NCI-H1092 (cell line): ENCODE measurements around the gene CD1E.
"Not testable (repeated sequence)": the region's sequence is repeated elsewhere in the genome, so short reads cannot be mapped to it uniquely, and the experiment has no call there.

ENCODE experiments used
- DNase-seq: peaks from one replicate; lab custom pipeline; 2025; lab: John Stamatoyannopoulos, UW

CD1E gene

GRCh38 chr1:158362941-158363340 lies 9.2 kb downstream of the CD1E start:
- DNase-seq: no peak

GRCh38 chr1:158366783-158367182 lies 13.1 kb downstream of the CD1E start:
- no peak for DNase-seq

GRCh38 chr1:158371188-158371953 lies 17.7 kb downstream of the CD1E start:
- no peak for DNase-seq

- not testable (repeated sequence) for DNase-seq
Measured at GRCh38 chr1:158374101-158374500, 20.4 kb downstream of the CD1E start.

- no peak for DNase-seq
Measured at GRCh38 chr1:158374860-158375259, 21.2 kb downstream of the CD1E start.

- no peak for DNase-seq
Measured at GRCh38 chr1:158390331-158390730, 36.6 kb downstream of the CD1E start.

GRCh38 chr1:158391099-158391498 lies 37.4 kb downstream of the CD1E start:
- no peak for DNase-seq

- no peak for DNase-seq
Measured at GRCh38 chr1:158393476-158393875, 39.8 kb downstream of the CD1E start.

GRCh38 chr1:158396646-158397045 lies 43.0 kb downstream of the CD1E start:
- DNase-seq: no peak

GRCh38 chr1:158398818-158399514 lies 45.3 kb downstream of the CD1E start, which contains the start of gene OR10T2:
OR10T2 (minus strand) TSS chr1:158399466; CDS start chr1:158399466, 0 bp downstream.
- DNase-seq: no peak

GRCh38 chr1:158400871-158401270 lies 47.2 kb downstream of the CD1E start:
- no peak for DNase-seq

- no peak for DNase-seq
Measured at GRCh38 chr1:158407092-158407491, 53.4 kb downstream of the CD1E start.
